GM23248 (cell line): Measurements from ENCODE around the gene CAMTA1. TPM values are rescaled to one million over a fixed set of nuclear protein-coding genes. Genes with fewer than 3 reads are reported as not detected.

Experiments
- DNase-seq: peaks from one replicate; pipeline ENCODE4 v3.0.0-alpha.2; 2015
- H2AFZ ChIP-seq: fragments of 200-600 bp; sonication (generic); 2 replicates; pipeline ENCODE4 v1.6.1; 2016; ENCODE audit warnings: antibody characterized with exemption
- H3F3A ChIP-seq: fragments of 200-600 bp; sonication (generic); 2 replicates; pipeline ENCODE4 v1.6.1; 2016; ENCODE audit warnings: mild to moderate bottlenecking, antibody characterized with exemption, mixed run types; ENCODE audit not compliant: insufficient read depth
- H3K27ac ChIP-seq: fragments of 200-600 bp; sonication (generic); 2 replicates; pipeline ENCODE4 v1.5.1; 2016; ENCODE audit warnings: mild to moderate bottlenecking
- H3K27me3 ChIP-seq: fragments of 200-600 bp; sonication (generic); replicated peaks from 2 replicates; pipeline ENCODE4 v1.6.1; 2016; ENCODE audit warnings: mild to moderate bottlenecking; ENCODE audit not compliant: insufficient read depth
- H3K36me3 ChIP-seq: fragments of 200-600 bp; sonication (generic); 2 replicates; pipeline ENCODE4 v1.6.1; 2016; ENCODE audit warnings: low read depth, mild to moderate bottlenecking
- H3K4me1 ChIP-seq: fragments of 200-600 bp; sonication (generic); 2 replicates; pipeline ENCODE4 v1.6.1; 2016; ENCODE audit warnings: mild to moderate bottlenecking; ENCODE audit not compliant: insufficient read depth
- H3K4me2 ChIP-seq: fragments of 200-600 bp; sonication (generic); one replicate; pipeline ENCODE4 v1.6.1; 2016; ENCODE audit warnings: mild to moderate bottlenecking; ENCODE audit not compliant: unreplicated experiment
- H3K4me3 ChIP-seq: fragments of 200-600 bp; sonication (generic); 2 replicates; pipeline ENCODE4 v1.5.1; 2016; ENCODE audit warnings: mild to moderate bottlenecking
- H3K79me2 ChIP-seq: fragments of 200-600 bp; sonication (generic); 2 replicates; pipeline ENCODE4 v1.6.1; 2016; ENCODE audit warnings: mild to moderate bottlenecking; ENCODE audit not compliant: insufficient read depth
- H3K9ac ChIP-seq: fragments of 200-600 bp; sonication (generic); 2 replicates; pipeline ENCODE4 v1.6.1; 2016; ENCODE audit warnings: mild to moderate bottlenecking
- H3K9me2 ChIP-seq: fragments of 200-600 bp; sonication (generic); 2 replicates; pipeline ENCODE4 v1.6.1; 2016; ENCODE audit warnings: mixed run types, mild to moderate bottlenecking, moderate library complexity; ENCODE audit not compliant: insufficient read depth
- H3K9me3 ChIP-seq: fragments of 200-600 bp; sonication (generic); one replicate; pipeline ENCODE4 v1.6.1; 2017; ENCODE audit warnings: low read depth
- H4K20me1 ChIP-seq: fragments of 200-600 bp; sonication (generic); 2 replicates; pipeline ENCODE4 v1.6.0; 2016; ENCODE audit not compliant: insufficient read depth
- EZH2 ChIP-seq: fragments of 200-600 bp; sonication (generic); IDR thresholded peaks from 2 replicates; pipeline ENCODE4 v1.6.1; 2018; ENCODE audit warnings: antibody characterized with exemption, mild to moderate bottlenecking; ENCODE audit not compliant: insufficient read depth, poor library complexity, severe bottlenecking
- EZH2phosphoT487 ChIP-seq: fragments of 200-600 bp; sonication (generic); IDR thresholded peaks from 2 replicates; pipeline ENCODE4 v1.6.1; 2018; ENCODE audit warnings: antibody characterized with exemption, moderate library complexity, mild to moderate bottlenecking, low read depth; ENCODE audit not compliant: insufficient read depth
- WGBS, 2 experiments: methylation state at CpG; one replicate each; pipeline ENCODE4 v1.1.6; 2015 to 2017; ENCODE audit warnings: low lambda C conversion rate in 2 of 2, low coverage in 1 of 2; ENCODE audit errors: missing lambda C conversion rate in 2 of 2; 5-methylcytosine and 5-hydroxymethylcytosine counted together
- in situ Hi-C: fragments of 300-500 bp; cut with MboI; formaldehyde crosslinking; loops from 2 replicates; pipeline ENCODE4 v1.15.0; 2020
- polyA plus RNA-seq: library from polyadenylated mRNA; unstranded; fragments of >200 nt; fragmentation: Nextera tagmentation; extraction: Ambion mirVana; gene quantifications from 2 replicates; pipeline ENCODE4 v1.2.1, GENCODE V29; 2016
- total RNA-seq: library from RNA; depleted of rRNA; stranded (reverse); fragments of >200 nt; shearing (Covaris generic); gene quantifications from 2 replicates; pipeline ENCODE4 v1.2.3, GENCODE V29; 2014

The CAMTA1 gene
- total and polyA plus RNA-seq, 2 experiments from 2014 or later: 50.1 to 165 TPM

DNA sequence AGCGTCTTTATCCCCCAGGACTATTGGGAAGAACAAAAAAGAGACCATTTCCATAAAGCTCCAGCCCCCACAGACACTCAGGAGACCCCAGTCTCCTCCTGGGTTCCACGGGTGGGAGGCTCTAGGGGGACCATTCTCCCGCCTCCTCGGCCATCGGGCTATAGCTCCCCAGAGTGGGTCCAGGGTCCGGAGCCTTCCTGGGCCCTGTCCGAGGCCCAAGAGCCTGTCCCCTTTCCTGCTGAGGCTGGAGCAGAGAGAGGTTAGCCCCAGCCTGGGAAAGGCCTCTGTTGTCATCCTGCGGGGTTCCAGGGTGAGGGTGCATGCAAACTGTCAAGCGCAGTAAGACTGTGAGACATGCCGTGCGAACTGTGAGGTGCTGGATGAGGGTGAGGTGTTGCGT, 166.3 kb downstream of the CAMTA1 start:
- Histone ChIP-seq H3K9ac (no peak overlapping the region), H3K27me3 (no peaks in the 10 kb centered on the region), H3K4me2 (no peak overlapping the region), H3K36me3 (no peaks in the 10 kb centered on the region), H3F3A (no peaks in the 10 kb centered on the region), H3K79me2 (no peaks in the 10 kb centered on the region), H3K4me1 (no peaks in the 10 kb centered on the region), H3K4me3 (no peak overlapping the region), H3K9me3 (no peaks in the 10 kb centered on the region), H4K20me1 (no peaks in the 10 kb centered on the region), H3K27ac (no peak overlapping the region), H2AFZ (no peak overlapping the region), H3K9me2 (no peaks in the 10 kb centered on the region)
- no peak for DNase-seq
- no peak for TF ChIP-seq EZH2phosphoT487
- TF ChIP-seq EZH2: no peak
- in situ Hi-C loops: no loop called here
- 80% methylated on average over 12 of the region's 12 CpGs for WGBS, 2 experiments

DNA sequence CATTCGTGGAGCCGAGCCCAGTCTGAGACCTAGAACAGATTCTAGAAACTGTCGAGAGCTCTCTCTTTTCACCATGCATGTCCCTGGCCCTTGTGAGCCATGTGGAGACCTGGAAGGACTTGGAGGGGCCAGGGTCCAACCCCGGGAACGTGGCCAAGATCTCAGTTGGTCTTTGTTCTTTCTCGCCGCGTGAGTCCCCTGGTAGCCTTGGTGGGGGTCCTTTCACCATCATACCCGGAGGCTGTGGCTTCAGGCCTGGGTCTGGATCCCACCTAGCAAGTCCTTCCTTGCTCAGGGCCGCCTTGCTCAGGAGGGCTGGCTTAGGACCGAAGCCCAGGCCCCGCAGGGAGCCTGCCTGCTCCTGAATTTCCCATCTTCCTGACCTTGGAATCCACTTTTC, 168.0 kb downstream of the CAMTA1 start:
- no peak overlapping the region for H3K9ac ChIP-seq
- H3K4me2 ChIP-seq: no peak overlapping the region
- H3K36me3 ChIP-seq: no peaks in the 10 kb centered on the region
- no peak for DNase-seq
- in situ Hi-C loops: no loop called here
- no peaks in the 10 kb centered on the region for H3K79me2 ChIP-seq
- H3K9me3 ChIP-seq: no peaks in the 10 kb centered on the region
- H3K4me3 ChIP-seq: no peak overlapping the region
- TF ChIP-seq EZH2 (no peak), EZH2phosphoT487 (no peak)
- H3K9me2 ChIP-seq: no peaks in the 10 kb centered on the region
- H2AFZ ChIP-seq: no peak overlapping the region
- no peaks in the 10 kb centered on the region; the same call in 1 of the 2 replicates for H3K27me3 ChIP-seq
- H3K4me1 ChIP-seq: no peaks in the 10 kb centered on the region
- H3K27ac ChIP-seq: no peak overlapping the region
- H4K20me1 ChIP-seq: no peaks in the 10 kb centered on the region
- WGBS, 2 experiments: 69% methylated on average over 12 of the region's 12 CpGs
- no peaks in the 10 kb centered on the region for H3F3A ChIP-seq

DNA sequence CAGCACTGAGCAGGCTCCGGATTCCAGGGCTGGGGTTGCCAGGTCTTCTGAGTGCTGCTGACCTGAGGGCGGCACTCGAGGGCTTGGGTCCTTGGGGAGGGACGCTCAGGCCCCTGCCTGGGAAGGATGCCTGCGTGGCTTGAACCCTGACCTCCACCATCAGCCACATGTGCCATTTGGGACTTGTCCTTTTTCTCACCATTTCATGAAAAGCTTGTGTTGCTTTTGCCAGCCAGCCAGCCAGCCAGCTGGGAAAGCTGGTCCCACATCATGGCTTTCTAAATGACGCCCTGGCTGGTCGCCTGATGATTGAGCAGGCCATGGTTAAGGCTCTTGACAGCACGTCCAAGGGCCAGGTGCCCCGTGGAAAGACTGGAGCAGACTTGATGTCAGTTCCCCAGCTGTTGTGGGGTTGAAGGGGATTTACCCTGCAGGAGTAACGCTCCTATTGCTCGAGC, 168.7 kb downstream of the CAMTA1 start:
- TF ChIP-seq EZH2phosphoT487 (no peak), EZH2 (no peak)
- 35 to 45% methylated on average over 11 of the region's 11 CpGs for WGBS, 2 experiments
- no peaks in the 10 kb centered on the region for H3K9me3 ChIP-seq
- H2AFZ ChIP-seq: no peak overlapping the region
- H3K79me2 ChIP-seq: no peaks in the 10 kb centered on the region
- H3F3A ChIP-seq: no peaks in the 10 kb centered on the region
- H3K27me3 ChIP-seq: no peaks in the 10 kb centered on the region; the same call in 1 of the 2 replicates
- no peaks in the 10 kb centered on the region for H3K36me3 ChIP-seq
- no peak overlapping the region for H3K27ac ChIP-seq
- in situ Hi-C loops: no loop called here
- H3K4me3 ChIP-seq: no peak overlapping the region
- H3K4me2 ChIP-seq: no peak overlapping the region
- no peak overlapping the region for H3K9ac ChIP-seq
- H3K4me1 ChIP-seq: no peaks in the 10 kb centered on the region
- DNase-seq: no peak
- H3K9me2 ChIP-seq: no peaks in the 10 kb centered on the region
- no peaks in the 10 kb centered on the region for H4K20me1 ChIP-seq

DNA sequence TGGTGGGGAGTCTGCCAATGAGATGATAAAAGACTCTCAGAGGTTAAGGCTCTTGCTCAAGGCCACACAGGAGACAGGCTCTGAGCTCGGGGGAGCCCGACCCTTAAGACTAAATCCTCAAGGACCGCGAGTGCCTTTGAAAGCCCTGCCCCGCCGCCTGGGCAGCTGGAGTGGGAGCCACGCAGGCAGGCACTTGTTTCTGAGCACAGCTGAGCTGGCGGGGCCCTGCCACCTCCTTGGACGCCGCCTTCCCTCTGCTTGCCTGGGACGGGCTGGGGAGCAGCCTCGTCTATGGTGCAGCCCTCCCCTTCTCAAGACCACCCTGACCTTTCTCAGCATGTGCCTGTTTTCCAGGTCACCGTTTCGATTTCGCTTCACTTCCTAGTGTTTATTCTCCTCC, 169.3 kb downstream of the CAMTA1 start:
- Histone ChIP-seq H3K27ac (no peak overlapping the region), H3K4me2 (no peak overlapping the region), H3K9ac (no peak overlapping the region), H3K4me1 (no peaks in the 10 kb centered on the region), H2AFZ (no peak overlapping the region), H3K4me3 (no peak overlapping the region), H3K27me3 (no peaks in the 10 kb centered on the region; the same call in 1 of the 2 replicates), H3K9me3 (no peaks in the 10 kb centered on the region), H4K20me1 (no peaks in the 10 kb centered on the region), H3K36me3 (no peaks in the 10 kb centered on the region), H3F3A (no peaks in the 10 kb centered on the region), H3K79me2 (no peaks in the 10 kb centered on the region), H3K9me2 (no peaks in the 10 kb centered on the region)
- TF ChIP-seq EZH2: no peak
- TF ChIP-seq EZH2phosphoT487: no peak
- 59 to 62% methylated on average over 10 to 15 of the region's 15 CpGs for WGBS, 2 experiments
- DNase-seq: no peak
- in situ Hi-C loops: no loop called here
